ENCODE measurements around the gene GATM.

DNA sequence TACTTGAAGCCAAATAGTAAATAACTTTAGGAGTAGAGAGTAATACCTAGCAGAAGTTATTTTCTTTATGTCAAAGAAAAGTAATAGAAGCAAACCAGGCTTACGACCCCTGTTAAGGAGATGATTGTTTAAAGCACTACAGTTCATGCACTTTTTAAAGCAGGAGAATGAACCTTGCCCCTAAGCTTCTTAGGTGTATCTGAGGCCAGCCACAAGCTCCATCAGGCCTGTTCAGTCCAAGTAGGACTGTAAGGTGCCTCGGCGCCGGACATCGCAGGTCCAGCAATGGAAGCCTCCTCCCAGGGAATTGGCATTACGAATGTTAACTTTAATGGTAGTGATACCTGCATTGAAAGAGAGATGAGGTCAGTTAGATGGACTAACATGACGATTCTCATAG is 16.5 kb downstream of the GATM start:
- TF ChIP-seq, protein P1, sequence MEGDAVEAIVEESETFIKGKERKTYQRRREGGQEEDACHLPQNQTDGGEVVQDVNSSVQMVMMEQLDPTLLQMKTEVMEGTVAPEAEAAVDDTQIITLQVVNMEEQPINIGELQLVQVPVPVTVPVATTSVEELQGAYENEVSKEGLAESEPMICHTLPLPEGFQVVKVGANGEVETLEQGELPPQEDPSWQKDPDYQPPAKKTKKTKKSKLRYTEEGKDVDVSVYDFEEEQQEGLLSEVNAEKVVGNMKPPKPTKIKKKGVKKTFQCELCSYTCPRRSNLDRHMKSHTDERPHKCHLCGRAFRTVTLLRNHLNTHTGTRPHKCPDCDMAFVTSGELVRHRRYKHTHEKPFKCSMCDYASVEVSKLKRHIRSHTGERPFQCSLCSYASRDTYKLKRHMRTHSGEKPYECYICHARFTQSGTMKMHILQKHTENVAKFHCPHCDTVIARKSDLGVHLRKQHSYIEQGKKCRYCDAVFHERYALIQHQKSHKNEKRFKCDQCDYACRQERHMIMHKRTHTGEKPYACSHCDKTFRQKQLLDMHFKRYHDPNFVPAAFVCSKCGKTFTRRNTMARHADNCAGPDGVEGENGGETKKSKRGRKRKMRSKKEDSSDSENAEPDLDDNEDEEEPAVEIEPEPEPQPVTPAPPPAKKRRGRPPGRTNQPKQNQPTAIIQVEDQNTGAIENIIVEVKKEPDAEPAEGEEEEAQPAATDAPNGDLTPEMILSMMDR (IDR thresholded peaks at IDR 0.05): no peak
- no peak for TF ChIP-seq POLR2A (IDR thresholded peaks at IDR 0.05)

Data from thyroid gland (tissue), 4 donors.